ENCODE data around the gene DUSP22.

DNA sequence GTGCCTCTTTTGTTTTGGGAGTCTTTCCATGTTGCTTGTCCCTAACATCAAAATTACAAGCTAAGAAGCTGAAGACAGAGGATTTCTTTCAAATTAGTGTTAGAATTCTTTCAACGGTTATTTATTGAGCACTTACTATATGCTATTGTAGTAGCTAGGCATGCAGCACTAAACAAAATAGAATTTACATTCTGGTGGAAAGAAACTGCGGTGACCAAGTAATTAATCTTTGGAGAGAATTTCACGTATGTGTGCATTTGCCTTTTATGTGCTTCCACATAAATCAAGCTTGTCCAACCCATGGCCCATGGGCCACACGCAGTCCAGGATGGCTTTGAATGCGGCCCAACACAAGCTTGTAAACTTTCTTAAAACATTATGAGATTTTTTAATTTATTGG, 33.0 kb upstream of the DUSP22 start:
- TF ChIP-seq, protein P1, sequence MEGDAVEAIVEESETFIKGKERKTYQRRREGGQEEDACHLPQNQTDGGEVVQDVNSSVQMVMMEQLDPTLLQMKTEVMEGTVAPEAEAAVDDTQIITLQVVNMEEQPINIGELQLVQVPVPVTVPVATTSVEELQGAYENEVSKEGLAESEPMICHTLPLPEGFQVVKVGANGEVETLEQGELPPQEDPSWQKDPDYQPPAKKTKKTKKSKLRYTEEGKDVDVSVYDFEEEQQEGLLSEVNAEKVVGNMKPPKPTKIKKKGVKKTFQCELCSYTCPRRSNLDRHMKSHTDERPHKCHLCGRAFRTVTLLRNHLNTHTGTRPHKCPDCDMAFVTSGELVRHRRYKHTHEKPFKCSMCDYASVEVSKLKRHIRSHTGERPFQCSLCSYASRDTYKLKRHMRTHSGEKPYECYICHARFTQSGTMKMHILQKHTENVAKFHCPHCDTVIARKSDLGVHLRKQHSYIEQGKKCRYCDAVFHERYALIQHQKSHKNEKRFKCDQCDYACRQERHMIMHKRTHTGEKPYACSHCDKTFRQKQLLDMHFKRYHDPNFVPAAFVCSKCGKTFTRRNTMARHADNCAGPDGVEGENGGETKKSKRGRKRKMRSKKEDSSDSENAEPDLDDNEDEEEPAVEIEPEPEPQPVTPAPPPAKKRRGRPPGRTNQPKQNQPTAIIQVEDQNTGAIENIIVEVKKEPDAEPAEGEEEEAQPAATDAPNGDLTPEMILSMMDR (IDR thresholded peaks at IDR 0.05; ENCODE audit: low read depth, low read length, poor library complexity, severe bottlenecking): no peak
- TF ChIP-seq EZH2phosphoT487 (IDR thresholded peaks at IDR 0.05; ENCODE audit: borderline replicate concordance, low read length): no peak
